NCI-H1105 treated with DMSO at 0.1 percent for 48 hours (cell line): ENCODE results near the gene THUMPD2.
"Not testable (repeated sequence)": the region's sequence is repeated elsewhere in the genome, so short reads cannot be mapped to it uniquely, and the experiment has no call there.

ENCODE experiments used
- DNase-seq: peaks from one replicate; lab custom pipeline; 2025; lab: John Stamatoyannopoulos, UW

THUMPD2 gene, protein sequence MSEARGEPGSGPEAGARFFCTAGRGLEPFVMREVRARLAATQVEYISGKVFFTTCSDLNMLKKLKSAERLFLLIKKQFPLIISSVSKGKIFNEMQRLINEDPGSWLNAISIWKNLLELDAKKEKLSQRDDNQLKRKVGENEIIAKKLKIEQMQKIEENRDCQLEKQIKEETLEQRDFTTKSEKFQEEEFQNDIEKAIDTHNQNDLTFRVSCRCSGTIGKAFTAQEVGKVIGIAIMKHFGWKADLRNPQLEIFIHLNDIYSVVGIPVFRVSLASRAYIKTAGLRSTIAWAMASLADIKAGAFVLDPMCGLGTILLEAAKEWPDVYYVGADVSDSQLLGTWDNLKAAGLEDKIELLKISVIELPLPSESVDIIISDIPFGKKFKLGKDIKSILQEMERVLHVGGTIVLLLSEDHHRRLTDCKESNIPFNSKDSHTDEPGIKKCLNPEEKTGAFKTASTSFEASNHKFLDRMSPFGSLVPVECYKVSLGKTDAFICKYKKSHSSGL

DNA sequence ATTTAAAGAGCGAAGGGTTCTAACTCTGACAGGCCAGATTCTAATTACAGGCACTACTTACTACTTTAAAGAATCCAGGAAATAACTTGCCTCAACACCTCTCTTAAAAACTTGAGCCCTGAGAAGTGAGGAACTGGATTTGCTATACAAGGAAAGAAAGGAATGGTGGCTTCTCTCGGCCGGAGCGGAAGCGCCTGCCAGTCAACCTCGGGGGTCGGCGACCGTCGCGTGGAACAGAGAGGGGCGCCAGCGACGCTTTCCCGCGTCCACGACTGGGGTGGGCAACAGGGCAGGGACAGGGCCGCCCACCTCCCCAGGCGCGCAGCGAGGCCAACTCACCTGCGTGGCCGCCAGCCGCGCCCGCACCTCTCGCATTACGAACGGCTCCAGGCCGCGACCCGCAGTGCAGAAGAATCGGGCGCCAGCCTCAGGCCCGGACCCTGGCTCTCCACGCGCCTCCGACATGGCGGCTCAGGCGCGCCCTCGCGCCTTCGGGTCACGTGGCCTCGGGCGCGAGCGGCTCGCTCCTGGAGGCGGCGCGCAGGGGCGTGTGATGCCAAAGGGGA lies at the start of gene THUMPD2:
TSS of gene THUMPD2 (minus strand) at position 484 of the 566 bp plus-strand sequence. CDS start at position 465, 19 bp downstream.
- DNase-seq = peak; percentile 70

DNA sequence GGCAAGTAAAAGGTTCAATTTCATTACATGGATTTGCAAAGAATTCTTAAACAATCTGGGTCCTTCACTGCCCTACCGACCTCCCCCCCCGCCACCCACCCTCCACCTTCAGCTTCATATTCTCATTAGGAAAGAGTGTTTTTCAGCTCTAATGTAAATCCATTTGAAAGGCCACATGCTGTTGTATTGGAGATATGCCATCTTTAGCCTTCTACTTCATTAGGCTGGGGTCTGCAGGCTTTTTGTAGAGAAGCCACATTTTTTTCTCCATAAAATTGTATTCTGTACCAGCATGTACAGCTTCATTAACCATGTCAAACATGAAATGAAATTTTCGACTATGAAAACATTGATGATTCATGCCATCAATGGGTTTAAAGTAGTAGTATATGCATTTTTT lies 42.8 kb upstream of the THUMPD2 start:
- DNase-seq = no peak

DNA sequence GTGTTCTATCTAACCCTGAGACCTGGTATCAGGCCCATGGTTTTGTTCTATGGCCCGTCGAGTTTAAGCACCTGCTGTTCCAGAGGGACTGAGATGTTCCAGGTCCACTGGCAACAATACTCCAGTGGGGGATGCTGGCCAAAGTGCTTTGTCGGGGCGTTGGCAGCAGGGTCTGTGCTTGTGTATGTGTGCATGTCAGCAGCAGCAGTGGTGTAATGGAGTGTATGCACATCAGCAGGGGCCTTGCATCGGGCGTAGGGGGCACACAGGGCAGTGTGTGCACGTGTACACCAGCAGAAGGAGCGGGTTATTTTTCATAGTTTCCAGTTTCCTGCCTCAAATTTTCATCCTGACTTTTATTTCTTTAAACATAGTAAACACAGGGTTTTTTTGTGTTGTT lies 37.8 kb upstream of the THUMPD2 start:
- DNase-seq = no peak

DNA sequence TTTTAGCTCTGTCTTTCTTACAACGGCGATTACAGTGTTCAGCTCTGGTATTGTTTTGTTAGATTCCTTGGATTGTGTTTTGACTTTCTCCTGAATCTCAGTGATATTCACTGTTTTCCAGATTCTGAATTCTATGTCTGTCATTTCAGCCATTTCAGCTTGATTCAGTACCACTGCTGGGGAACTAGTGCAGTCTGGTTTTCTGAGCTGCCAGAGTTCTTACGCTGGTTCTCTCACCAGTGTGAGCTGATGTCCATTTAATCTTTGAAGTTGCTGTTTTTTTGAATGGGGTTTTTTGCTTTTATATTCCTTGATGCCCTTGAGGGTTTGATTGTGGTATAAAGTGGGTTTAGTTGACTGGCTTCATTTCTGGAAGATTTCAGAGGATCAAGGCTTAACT lies 37.4 kb upstream of the THUMPD2 start:
- DNase-seq = no peak

DNA sequence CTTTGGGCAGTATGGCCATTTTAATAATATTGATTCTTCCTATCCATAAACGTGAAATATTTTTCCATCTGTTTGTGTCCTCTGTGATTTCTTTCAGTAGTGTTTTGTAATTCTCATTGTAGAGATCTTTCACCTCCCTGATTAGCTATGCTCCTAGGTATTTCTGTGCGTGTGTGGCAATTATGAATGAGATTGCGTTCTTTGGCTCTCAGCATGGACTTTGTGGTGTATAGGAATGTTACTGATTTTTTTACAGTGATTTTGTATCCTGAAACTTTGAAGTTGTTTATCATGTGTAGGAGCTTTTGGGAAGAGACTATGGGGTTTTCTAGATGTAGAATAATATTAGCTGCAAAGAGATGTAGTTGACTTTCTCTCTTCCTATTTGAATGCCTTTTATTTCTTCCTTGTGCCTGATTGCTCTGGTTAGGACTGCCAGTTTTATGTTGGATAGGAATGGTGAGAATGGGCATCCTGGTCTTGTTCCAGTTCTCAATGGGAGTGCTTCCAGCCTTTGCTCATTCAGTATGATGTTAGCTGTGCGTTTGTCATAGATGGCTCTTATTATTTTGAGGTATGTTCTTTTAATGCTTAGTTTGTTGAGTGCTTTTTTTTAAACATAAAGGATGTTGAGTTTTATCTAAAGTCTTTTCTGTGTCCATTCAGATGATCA lies 27.0 kb upstream of the THUMPD2 start:
- DNase-seq = no peak

DNA sequence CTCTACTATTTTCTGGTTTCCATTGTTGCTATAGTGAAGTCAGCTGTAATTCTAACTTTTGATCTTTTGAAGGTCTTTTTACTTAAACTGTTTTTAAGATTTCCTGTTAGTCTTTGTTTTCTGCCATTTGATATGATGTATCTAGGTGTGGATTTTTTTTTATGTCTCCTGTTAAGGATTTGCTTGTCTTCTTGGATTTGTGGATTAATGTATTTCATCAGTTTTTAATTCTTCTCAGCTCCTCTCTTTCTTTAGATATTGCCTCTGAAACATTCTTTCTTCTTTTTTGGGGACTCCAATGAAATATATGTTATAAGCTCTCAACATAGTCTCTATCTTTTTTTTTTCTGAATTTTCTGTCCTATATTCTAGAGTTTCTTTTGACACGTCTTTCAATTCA lies 24.8 kb upstream of the THUMPD2 start:
- DNase-seq = no peak

DNA sequence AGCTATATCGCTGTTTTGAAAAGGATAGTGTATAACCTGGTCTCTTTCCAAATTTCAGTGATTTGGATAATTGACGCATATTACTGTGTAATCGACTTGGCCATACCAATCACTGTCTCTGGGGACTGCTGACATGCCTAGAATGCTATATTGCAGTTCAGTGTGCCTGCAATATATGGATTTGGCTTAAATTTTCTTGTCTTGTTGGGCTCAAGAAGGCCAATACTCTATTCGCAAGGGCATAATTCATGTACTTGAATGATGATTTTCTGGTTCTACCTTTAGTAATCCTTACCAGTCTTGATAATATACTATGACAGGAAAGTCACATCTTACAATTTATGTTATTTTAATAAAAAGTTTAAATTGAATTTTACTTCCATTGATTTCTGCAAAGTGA lies 21.7 kb upstream of the THUMPD2 start:
- DNase-seq = no peak

DNA sequence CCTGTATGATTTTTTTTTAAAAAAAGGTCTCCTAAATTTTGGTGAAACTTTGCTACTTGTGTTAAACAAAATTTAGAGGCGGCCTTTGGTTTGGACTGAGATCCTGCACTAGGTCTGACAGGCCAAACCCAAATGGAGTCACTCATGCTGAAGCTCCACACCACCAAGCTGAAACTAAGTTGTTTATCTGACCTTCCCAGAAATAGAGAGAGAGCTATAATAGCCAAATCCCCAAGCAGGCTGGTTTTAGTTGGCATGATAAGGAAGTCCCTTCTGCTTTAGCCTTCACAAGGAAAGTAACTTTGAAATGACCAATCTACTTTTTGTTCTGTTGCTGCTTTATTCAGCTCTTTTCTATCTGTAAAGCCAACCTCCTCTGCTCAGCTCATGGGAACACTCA lies 17.1 kb upstream of the THUMPD2 start:
- DNase-seq = no peak

DNA sequence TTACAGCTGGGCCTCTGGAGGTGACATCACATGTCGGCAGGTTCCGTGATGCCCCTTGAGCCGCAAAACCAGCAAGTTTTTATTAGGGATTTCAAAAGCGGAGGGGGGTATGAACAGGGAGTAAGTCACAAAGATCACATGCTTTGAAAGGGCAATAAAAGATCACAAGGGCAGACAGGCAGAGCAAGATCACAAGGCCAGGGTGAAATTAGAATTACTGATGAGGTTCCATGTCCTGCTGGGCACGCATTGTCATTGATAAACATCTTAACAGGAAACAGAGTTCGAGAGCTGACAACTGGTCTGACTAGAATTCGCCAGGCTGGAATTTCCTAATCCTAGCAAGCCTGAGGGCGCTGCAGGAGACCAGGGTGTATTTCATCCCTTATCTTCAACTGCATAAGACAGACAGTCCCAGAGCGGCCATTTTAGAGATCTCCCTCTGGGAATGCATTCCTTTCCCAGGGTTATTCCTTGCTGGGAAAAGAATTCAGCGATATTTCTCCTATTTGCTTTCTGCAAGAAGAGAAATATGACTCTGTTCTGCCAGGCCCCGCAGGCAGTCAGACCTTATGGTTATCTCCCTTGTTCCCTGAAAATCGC lies 11.3 kb upstream of the THUMPD2 start:
- DNase-seq = not testable (repeated sequence)

DNA sequence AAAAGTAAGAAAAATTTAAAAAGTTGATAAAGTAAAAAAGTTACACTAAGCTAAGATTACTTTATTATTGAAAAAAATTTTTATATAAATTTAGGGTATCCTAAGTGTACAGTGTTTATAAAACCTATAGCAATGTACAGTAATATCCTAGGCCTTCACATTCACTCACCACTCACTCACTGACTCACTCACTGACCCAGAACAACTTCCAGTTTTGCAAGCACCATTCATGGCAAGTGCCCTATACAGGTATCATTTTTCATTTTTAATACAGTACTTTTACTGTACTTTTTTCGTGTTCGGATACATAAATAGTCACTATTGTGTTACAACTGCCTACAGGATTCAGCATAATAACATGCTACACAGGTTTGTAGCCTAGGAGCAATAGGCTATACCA lies 8.9 kb upstream of the THUMPD2 start:
- no peak for DNase-seq

DNA sequence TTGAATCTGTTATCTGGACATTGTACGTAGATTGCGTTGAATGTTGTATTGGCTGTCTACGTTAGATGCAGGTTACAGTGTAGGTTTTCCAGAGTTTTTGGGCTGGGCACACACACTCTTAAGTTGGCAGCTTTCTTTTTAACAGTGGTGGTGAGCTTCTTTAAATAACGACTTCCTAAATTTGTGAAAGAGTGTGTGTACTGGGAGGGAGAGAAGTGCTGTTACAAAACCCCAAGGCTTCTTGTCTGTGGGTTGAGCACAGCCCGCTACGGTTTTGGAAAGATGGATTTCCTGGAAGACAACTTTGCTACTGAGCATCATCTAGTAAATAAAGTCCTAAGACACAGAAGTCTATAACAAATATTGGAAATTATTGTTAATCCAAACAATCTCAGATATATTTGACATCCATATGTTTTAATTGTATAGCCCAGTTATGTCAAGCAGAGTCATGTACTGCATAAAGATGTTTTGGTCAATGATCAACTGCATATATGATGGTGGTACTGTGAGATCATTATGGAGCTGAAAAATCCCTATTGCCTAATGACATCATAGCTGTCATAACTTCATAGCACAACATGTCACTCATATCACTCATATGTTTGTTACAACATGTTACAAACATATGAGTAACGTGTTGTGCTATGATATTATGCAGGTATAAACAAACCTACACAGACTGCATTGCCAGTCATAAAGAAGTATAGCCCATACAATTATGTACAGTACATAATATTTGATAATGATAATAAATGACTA lies 7.9 kb upstream of the THUMPD2 start:
- DNase-seq = no peak

DNA sequence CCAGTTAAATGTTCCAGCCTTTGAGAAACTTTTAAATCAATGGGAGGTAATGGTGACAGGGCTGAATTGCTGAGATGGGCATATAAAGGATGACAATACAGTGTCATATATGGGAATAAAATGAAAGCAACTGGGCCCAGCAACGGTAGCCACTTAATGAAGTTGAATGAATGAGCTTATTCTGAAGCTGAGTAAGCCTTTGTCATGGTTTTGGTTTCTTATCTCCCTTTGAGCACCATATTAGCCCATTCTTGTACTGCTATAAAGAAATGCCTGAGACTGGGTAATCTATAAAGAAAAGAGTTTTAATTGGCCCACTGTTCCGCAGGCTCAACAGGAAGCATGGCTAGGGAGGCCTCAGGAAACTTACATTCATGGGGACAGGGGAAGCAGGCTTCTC lies 3.5 kb upstream of the THUMPD2 start:
- no peak for DNase-seq

DNA sequence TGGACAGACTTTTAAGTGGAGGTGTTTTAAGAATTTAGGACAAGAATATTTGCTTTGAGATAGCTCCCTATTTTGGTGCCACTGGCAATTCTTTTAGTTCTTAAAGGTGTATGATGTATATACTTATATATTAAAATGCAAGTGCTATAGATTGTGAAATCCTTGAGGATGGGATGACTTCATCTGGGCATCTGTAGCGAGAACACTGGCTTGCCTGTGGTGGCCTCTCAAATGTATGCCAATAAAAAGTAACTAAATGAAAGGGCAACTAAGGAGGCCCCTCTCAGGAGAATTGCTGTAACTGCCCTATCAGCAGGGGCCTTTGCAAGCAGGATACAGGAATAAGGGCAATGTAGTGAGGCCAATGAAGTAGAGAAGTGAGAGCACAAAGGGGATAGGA lies 2.6 kb upstream of the THUMPD2 start:
- DNase-seq = no peak

DNA sequence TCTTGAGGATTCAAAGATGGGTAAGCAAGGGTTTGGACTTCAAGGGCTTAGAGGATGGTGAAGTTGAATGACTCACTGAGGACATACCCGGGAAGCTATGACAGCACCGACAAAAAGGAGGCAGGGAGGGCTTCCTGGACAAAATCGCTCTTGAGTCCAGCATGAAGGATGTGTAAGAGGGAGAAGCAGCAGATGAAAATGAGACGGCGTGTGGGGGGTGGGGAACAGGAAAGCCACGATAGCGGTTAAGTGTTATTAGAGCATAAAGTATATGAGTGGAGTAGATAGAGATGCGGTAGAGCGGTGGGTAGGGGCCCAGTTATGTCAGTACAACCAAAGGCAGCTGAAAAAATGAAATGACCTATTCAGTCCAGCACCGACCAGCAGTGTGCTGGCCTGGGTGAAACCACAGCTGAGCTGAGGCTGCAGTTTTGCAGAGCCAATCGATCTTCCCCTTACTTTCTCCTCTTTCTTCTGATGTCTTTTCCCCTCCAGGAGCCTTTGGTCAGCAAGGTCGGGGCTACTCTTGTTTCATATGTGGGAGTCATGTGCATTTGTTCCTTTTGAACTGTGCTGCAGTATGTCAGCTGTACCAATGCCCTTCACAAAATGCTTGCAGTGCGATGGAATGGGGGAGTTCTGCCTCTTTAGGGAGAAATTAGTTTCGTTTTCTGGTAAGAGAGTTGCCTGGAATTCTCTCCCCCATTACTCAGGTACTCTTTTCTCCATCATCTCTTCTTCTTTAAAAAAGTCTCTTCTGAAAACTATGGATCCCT lies 2.0 kb upstream of the THUMPD2 start:
- DNase-seq = no peak

DNA sequence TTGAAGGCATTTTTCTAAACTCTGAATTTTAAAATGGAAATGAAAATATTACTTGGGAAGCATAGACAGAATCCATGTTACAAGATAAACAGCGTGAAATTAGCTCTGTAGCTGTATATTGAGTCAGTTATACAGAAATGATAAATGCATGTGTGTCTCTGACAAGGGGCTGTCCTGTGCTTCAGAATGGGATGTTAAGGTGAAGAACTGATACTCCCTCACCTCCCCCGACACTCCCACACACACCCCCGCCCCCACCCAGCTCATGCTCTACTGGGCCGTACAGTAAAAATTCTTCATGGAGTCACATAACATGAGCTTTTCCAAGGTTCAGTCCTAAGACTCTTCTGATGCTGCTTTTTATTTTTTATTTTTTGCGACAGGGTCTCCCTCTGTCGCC lies 869 bp upstream of the THUMPD2 start:
- DNase-seq = no peak

DNA sequence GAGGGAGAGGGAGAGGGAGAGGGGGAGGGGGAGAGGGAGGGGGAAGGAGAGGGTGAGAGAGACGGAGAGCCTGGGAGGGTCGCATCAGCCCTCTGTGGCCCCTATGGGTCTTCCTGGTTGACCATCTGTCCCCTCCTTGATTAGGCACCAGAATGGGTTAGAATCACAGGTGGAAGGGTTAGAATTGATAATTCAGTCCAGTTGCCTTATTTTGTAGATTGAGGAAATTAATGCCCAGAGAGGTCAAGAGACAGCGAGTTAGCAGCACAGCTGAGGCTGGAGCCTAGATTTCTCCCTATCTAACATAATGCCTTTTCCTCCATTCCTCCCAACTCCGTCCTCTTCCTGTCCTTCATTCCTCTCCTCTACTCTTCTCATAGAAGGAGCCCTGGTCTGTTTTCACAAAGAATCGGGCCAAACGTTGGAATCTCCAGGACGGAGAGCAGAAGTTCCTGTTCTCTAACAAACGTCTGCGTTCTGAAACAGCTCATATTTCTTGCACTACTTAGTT lies 338 bp upstream of the THUMPD2 start:
- no peak for DNase-seq

DNA sequence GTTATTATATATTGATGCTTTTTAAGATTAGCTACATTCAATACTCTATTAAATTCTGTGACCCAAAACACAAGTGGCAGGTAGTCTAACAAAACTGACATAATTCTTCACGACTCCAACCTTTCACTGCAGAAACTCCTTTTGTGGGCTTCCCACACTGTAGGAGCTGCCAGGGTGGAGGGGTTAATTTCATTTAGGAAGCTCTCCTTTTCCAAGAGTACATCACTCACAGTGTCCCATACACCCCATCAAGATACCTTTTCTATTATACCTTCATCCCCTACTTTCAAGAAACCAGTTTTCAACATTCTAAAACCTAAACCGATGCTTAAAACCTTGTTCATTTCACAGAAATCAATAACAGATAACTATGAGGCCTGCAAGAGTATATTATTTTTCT lies 825 bp downstream of the THUMPD2 start:
- peak; percentile 3 for DNase-seq

DNA sequence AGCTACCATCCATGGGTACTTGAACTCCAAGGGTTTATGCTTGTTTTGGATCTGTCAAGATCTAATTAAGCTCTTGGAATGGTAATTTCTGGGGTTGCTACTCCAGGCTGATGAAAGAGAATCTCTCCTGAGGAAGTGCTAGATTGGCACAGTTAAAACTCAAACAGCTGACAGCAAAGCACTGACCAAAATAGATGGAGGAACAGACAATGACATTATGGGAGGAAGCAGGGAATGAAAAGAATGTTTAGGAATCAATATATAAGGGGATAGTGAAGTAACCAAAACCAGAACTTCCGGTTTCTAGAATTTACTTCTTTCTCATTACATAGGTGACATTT lies 6.3 kb downstream of the THUMPD2 start:
- DNase-seq = no peak

DNA sequence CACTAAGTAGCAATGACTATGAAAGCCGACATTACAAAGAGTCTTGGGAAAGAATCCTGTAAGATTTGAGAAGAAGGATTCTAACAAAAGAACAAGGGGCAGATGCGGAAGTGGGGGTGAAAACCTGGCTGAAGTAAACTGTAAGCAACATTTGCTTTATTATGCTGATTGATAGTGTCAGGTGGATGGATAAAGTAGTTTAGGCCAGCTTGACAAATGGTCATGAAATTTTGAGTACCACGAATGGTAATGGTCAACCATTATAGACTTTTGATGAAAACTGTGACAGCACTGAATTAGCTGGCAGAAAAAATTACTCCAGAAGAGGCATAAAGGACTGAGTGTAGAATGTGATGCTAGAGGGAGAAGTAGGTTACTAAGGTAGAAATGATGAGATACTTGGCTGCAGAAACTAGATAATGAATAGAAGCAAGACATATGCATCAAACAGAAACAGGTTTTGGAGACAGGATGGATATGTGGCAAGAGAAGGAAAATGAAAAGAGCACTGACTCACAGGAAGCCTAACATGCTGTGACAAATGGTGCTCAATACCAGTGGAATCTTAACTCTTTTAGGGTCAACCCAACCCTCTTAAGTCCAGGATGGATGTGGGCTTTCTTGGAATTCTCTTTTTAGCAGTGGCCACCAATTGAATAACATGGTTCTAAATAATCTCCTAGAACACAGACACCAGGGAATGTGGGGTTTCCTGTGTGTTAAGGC lies 6.8 kb downstream of the THUMPD2 start:
- no peak for DNase-seq

DNA sequence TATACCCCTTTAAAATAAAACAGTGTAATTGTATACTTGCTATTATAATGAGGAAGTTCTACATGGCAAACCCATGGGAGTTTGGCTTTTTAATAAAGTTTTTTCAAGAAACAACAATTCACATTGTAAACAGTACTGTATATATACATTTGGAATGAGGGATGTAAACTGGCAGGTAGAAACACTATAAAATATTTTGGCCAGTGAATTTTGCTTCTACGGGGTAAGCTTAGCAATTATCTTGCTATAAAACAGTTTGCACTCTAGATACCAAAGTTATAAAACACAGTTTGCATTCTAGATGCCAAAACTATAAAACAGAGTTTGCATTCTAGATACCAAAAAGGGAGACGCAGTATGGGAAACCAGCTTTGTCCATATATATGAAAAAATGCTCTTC lies 16.6 kb downstream of the THUMPD2 start:
- DNase-seq = no peak
